GM23338 (cell line): ENCODE results near the gene WASL. TPM values are rescaled to one million over a fixed set of nuclear protein-coding genes. Genes with fewer than 3 reads are reported as not detected.

Experiments
- ATAC-seq: fragments of 200-7000 bp; cut with Tn5 transposase; 3 replicates; pipeline ENCODE4 v1.9.1; 2020
- DNase-seq: peaks from one replicate; pipeline ENCODE4 v3.0.0-alpha.2; 2015; ENCODE audit warnings: low spot score
- H2AFZ ChIP-seq: fragments of 200-600 bp; sonication (generic); 2 replicates; pipeline ENCODE4 v1.8.0; 2016; ENCODE audit warnings: antibody characterized with exemption, mild to moderate bottlenecking, moderate library complexity
- H3F3A ChIP-seq: fragments of 200-600 bp; sonication (generic); replicated peaks from 2 replicates; pipeline ENCODE4 v1.8.0; 2017; ENCODE audit warnings: antibody characterized with exemption, mixed run types, low read depth
- H3K27ac ChIP-seq: fragments of 200-600 bp; sonication (generic); 2 replicates; pipeline ENCODE4 v1.6.1; 2016; ENCODE audit warnings: low read depth
- H3K27me3 ChIP-seq: fragments of 200-600 bp; sonication (generic); 2 replicates; pipeline ENCODE4 v1.8.0; 2016; ENCODE audit warnings: mild to moderate bottlenecking, mixed run types, moderate library complexity; ENCODE audit not compliant: insufficient read depth
- H3K36me3 ChIP-seq: fragments of 200-600 bp; sonication (generic); 2 replicates; pipeline ENCODE4 v1.8.0; 2016; ENCODE audit warnings: mild to moderate bottlenecking; ENCODE audit not compliant: insufficient read depth
- H3K4me1 ChIP-seq: fragments of 200-600 bp; sonication (generic); 2 replicates; pipeline ENCODE4 v1.8.0; 2016; ENCODE audit warnings: mild to moderate bottlenecking, moderate library complexity; ENCODE audit not compliant: insufficient read depth
- H3K4me2 ChIP-seq: fragments of 200-600 bp; sonication (generic); 2 replicates; pipeline ENCODE4 v1.7.1; 2017; ENCODE audit warnings: mixed run types
- H3K4me3 ChIP-seq: fragments of 200-600 bp; sonication (generic); 2 replicates; pipeline ENCODE4 v1.6.1; 2016; ENCODE audit warnings: mixed run types
- H3K79me2 ChIP-seq: fragments of 200-600 bp; sonication (generic); replicated peaks from 2 replicates; pipeline ENCODE4 v1.8.0; 2017; ENCODE audit warnings: mild to moderate bottlenecking; ENCODE audit not compliant: insufficient read depth
- H3K9me2 ChIP-seq: fragments of 200-600 bp; sonication (generic); 2 replicates; pipeline ENCODE4 v1.8.0; 2017; ENCODE audit not compliant: insufficient read depth
- H4K20me1 ChIP-seq: fragments of 200-600 bp; sonication (generic); replicated peaks from 2 replicates; pipeline ENCODE4 v1.8.0; 2017; ENCODE audit warnings: mild to moderate bottlenecking; ENCODE audit not compliant: insufficient read depth
- H3K27ac Mint-ChIP-seq: 2 replicates; pipeline ENCODE4 v1.8.0; 2020; ENCODE audit warnings: inconsistent platforms, mild to moderate bottlenecking, moderate library complexity, mixed read lengths
- H3K27me3 Mint-ChIP-seq: 3 replicates; pipeline ENCODE4 v1.8.0; 2022; ENCODE audit warnings: low read depth, mild to moderate bottlenecking, moderate library complexity, mixed read lengths, inconsistent platforms; ENCODE audit not compliant: insufficient read depth, poor library complexity
- H3K36me3 Mint-ChIP-seq: 3 replicates; pipeline ENCODE4 v1.8.0; 2021; ENCODE audit warnings: low read depth, mild to moderate bottlenecking, inconsistent platforms, moderate library complexity, mixed read lengths
- H3K4me1 Mint-ChIP-seq: 3 replicates; pipeline ENCODE4 v1.8.0; 2020; ENCODE audit warnings: mild to moderate bottlenecking, inconsistent platforms, mixed read lengths
- H3K4me3 Mint-ChIP-seq: 3 replicates; pipeline ENCODE4 v1.8.0; 2021; ENCODE audit warnings: moderate library complexity, mild to moderate bottlenecking, inconsistent platforms, mixed read lengths
- H3K9me3 Mint-ChIP-seq: 3 replicates; pipeline ENCODE4 v1.8.0; 2020; ENCODE audit warnings: moderate library complexity, mild to moderate bottlenecking, inconsistent platforms, mixed read lengths
- CREB1 ChIP-seq: fragments of 250-450 bp; sonication (Bioruptor Pico); IDR thresholded peaks from 2 replicates; pipeline ENCODE4 v1.5.0; 2020; ENCODE audit warnings: low read depth, mild to moderate bottlenecking, moderate library complexity
- EZH2 ChIP-seq: fragments of 200-600 bp; sonication (generic); IDR thresholded peaks from one replicate; pipeline ENCODE4 v1.8.0; 2017; ENCODE audit warnings: antibody characterized with exemption, mild to moderate bottlenecking, low read depth; ENCODE audit not compliant: unreplicated experiment
- POLR2AphosphoS5 ChIP-seq: IDR thresholded peaks from 2 replicates; pipeline ENCODE4 v1.6.1; 2016; ENCODE audit warnings: antibody characterized with exemption, low read depth
- STAT1 ChIP-seq: IDR thresholded peaks from one replicate; pipeline ENCODE4 v1.6.1; 2016; ENCODE audit warnings: antibody characterized with exemption; ENCODE audit not compliant: unreplicated experiment
- ZNF114 ChIP-seq: fragments of 250-450 bp; sonication (Bioruptor Pico); IDR thresholded peaks from 2 replicates; pipeline ENCODE4 v1.5.0; 2020; ENCODE audit warnings: mild to moderate bottlenecking, moderate library complexity
- ZNF331 ChIP-seq: fragments of 250-450 bp; sonication (Bioruptor Pico); IDR thresholded peaks from 2 replicates; pipeline ENCODE4 v1.5.0; 2020; ENCODE audit warnings: low read depth, mild to moderate bottlenecking, moderate library complexity
- polyA plus RNA-seq: library from polyadenylated mRNA; unstranded; fragments of >200 nt; fragmentation: Nextera tagmentation; extraction: Ambion mirVana; gene quantifications from 2 replicates; pipeline ENCODE4 v1.2.1, GENCODE V29; 2016
- total RNA-seq: library from RNA; depleted of rRNA; stranded (reverse); fragments of >200 nt; shearing (Covaris generic); gene quantifications from 2 replicates; pipeline ENCODE4 v1.2.3, GENCODE V29; 2014
- TF ChIP-seq, protein P1 (sequence below): fragments of 250-450 bp; sonication (Bioruptor Pico); IDR thresholded peaks from 2 replicates; pipeline ENCODE4 v1.5.0; 2020; ENCODE audit warnings: mild to moderate bottlenecking, moderate library complexity
- TF ChIP-seq, protein P2 (sequence below): IDR thresholded peaks from 2 replicates; pipeline ENCODE4 v1.6.1; 2016; ENCODE audit warnings: antibody characterized with exemption
- TF ChIP-seq, protein P3 (sequence below), 2 experiments: fragments of 200-600 bp in 1 of 2; sonication (generic) in 1 of 2; conservative IDR thresholded peaks; 2 replicates each; pipeline versions ENCODE4 v1.5.1 to v1.6.1; 2016 to 2017; ENCODE audit warnings: antibody characterized with exemption in 2 of 2, low read depth in 2 of 2, mild to moderate bottlenecking in 2 of 2, moderate library complexity in 1 of 2

WASL gene
- total and polyA plus RNA-seq, 2 experiments from 2014 or later, result 36.4 to 45.3 TPM

- no peak overlapping the region for H3K4me3 Mint-ChIP-seq
- Histone ChIP-seq H3K4me1 (no peaks in the 10 kb centered on the region), H3K36me3 (no peaks in the 10 kb centered on the region), H2AFZ (peak overlapping the region; percentile 11; the same call in 1 of the 2 replicates), H3K79me2 (no peaks in the 10 kb centered on the region), H3K4me2 (no peak overlapping the region), H3K4me3 (no peak overlapping the region), H3K27ac (no peak overlapping the region), H3K27me3 (no peaks in the 10 kb centered on the region), H3F3A (no peaks in the 10 kb centered on the region), H3K9me2 (peaks cover 13% of the 10 kb centered on the region; the same call in 1 of the 2 replicates), H4K20me1 (no peaks in the 10 kb centered on the region)
- H3K27ac Mint-ChIP-seq, result peak overlapping the region; percentile 60
- DNase-seq (no peak), ATAC-seq (no peak)
- peaks cover 11% of the 10 kb centered on the region; the same call in 2 of the 3 replicates for H3K9me3 Mint-ChIP-seq
- peaks cover 2% of the 10 kb centered on the region for H3K27me3 Mint-ChIP-seq
- TF ChIP-seq STAT1 (no peak), ZNF114 (CRISPR knock-in tag) (no peak), ZNF331 (no peak)
- TF ChIP-seq, protein P1, sequence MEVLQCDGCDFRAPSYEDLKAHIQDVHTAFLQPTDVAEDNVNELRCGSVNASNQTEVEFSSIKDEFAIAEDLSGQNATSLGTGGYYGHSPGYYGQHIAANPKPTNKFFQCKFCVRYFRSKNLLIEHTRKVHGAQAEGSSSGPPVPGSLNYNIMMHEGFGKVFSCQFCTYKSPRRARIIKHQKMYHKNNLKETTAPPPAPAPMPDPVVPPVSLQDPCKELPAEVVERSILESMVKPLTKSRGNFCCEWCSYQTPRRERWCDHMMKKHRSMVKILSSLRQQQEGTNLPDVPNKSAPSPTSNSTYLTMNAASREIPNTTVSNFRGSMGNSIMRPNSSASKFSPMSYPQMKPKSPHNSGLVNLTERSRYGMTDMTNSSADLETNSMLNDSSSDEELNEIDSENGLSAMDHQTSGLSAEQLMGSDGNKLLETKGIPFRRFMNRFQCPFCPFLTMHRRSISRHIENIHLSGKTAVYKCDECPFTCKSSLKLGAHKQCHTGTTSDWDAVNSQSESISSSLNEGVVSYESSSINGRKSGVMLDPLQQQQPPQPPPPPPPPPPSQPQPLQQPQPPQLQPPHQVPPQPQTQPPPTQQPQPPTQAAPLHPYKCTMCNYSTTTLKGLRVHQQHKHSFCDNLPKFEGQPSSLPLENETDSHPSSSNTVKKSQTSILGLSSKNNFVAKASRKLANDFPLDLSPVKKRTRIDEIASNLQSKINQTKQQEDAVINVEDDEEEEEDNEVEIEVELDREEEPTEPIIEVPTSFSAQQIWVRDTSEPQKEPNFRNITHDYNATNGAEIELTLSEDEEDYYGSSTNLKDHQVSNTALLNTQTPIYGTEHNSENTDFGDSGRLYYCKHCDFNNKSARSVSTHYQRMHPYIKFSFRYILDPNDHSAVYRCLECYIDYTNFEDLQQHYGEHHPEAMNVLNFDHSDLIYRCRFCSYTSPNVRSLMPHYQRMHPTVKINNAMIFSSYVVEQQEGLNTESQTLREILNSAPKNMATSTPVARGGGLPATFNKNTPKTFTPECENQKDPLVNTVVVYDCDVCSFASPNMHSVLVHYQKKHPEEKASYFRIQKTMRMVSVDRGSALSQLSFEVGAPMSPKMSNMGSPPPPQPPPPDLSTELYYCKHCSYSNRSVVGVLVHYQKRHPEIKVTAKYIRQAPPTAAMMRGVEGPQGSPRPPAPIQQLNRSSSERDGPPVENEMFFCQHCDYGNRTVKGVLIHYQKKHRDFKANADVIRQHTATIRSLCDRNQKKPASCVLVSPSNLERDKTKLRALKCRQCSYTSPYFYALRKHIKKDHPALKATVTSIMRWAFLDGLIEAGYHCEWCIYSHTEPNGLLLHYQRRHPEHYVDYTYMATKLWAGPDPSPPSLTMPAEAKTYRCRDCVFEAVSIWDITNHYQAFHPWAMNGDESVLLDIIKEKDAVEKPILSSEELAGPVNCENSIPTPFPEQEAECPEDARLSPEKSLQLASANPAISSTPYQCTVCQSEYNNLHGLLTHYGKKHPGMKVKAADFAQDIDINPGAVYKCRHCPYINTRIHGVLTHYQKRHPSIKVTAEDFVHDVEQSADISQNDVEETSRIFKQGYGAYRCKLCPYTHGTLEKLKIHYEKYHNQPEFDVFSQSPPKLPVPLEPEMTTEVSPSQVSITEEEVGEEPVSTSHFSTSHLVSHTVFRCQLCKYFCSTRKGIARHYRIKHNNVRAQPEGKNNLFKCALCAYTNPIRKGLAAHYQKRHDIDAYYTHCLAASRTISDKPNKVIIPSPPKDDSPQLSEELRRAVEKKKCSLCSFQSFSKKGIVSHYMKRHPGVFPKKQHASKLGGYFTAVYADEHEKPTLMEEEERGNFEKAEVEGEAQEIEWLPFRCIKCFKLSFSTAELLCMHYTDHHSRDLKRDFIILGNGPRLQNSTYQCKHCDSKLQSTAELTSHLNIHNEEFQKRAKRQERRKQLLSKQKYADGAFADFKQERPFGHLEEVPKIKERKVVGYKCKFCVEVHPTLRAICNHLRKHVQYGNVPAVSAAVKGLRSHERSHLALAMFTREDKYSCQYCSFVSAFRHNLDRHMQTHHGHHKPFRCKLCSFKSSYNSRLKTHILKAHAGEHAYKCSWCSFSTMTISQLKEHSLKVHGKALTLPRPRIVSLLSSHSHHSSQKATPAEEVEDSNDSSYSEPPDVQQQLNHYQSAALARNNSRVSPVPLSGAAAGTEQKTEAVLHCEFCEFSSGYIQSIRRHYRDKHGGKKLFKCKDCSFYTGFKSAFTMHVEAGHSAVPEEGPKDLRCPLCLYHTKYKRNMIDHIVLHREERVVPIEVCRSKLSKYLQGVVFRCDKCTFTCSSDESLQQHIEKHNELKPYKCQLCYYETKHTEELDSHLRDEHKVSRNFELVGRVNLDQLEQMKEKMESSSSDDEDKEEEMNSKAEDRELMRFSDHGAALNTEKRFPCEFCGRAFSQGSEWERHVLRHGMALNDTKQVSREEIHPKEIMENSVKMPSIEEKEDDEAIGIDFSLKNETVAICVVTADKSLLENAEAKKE, result no peak
- H3K36me3 Mint-ChIP-seq, result 0 out of 3 replicates have a peak, but pooled peaks cover 5% of the 10 kb centered on the region
- H3K4me1 Mint-ChIP-seq, result peaks cover 11% of the 10 kb centered on the region
Measured at GRCh38 chr7:123789817-123790216, 41.0 kb upstream of the WASL start.

DNA sequence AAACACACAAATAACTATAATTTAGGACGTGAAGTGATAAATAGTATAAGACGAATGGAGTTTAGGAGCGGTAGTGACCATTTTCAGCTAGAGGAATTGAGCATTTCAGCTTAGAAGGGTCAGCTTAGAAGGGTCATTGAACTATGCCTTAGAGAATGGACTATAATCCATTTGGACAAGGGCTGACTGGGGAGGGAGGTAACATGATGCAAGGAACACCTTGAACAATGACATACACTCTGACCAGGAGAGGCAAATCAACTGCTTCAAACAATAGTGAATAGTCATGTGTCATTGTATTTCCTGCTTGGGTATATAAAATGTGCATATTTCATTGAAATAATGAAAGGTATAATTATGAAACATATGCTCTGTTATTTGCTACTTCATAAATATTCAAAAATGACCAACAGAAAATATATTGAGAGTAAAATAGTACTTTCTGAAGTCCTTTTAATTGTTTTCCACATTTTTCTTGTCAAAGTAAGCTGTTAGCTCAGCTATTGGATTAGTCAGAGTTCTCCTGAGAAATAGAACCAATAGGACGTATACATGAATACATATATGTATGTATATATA, 40.5 kb upstream of the WASL start:
- Mint-ChIP-seq H3K9me3 (peaks cover 6% of the 10 kb centered on the region; the same call in 2 of the 3 replicates), H3K36me3 (0 out of 3 replicates have a peak, but pooled peaks cover 5% of the 10 kb centered on the region), H3K4me3 (no peak overlapping the region), H3K27me3 (peaks cover 2% of the 10 kb centered on the region), H3K27ac (peak overlapping the region; percentile 60; the same call in 1 of the 2 replicates), H3K4me1 (peaks cover 11% of the 10 kb centered on the region)
- Histone ChIP-seq H3K79me2 (no peaks in the 10 kb centered on the region), H2AFZ (no peak overlapping the region; the same call in 1 of the 2 replicates), H3K4me3 (no peak overlapping the region), H3K4me2 (no peak overlapping the region), H3K36me3 (no peaks in the 10 kb centered on the region), H3K27me3 (no peaks in the 10 kb centered on the region), H4K20me1 (no peaks in the 10 kb centered on the region), H3F3A (no peaks in the 10 kb centered on the region), H3K4me1 (peaks cover 4% of the 10 kb centered on the region; the same call in 1 of the 2 replicates), H3K27ac (no peak overlapping the region), H3K9me2 (peaks cover 13% of the 10 kb centered on the region; the same call in 1 of the 2 replicates)
- DNase-seq (no peak), ATAC-seq (no peak)
- TF ChIP-seq EZH2 (no peak), POLR2AphosphoS5 (no peak), ZNF331 (no peak), STAT1 (no peak), ZNF114 (CRISPR knock-in tag) (no peak), CREB1 (CRISPR knock-in tag) (no peak)
- TF ChIP-seq, protein P2, sequence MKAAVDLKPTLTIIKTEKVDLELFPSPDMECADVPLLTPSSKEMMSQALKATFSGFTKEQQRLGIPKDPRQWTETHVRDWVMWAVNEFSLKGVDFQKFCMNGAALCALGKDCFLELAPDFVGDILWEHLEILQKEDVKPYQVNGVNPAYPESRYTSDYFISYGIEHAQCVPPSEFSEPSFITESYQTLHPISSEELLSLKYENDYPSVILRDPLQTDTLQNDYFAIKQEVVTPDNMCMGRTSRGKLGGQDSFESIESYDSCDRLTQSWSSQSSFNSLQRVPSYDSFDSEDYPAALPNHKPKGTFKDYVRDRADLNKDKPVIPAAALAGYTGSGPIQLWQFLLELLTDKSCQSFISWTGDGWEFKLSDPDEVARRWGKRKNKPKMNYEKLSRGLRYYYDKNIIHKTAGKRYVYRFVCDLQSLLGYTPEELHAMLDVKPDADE, result no peak
- TF ChIP-seq, protein P3, sequence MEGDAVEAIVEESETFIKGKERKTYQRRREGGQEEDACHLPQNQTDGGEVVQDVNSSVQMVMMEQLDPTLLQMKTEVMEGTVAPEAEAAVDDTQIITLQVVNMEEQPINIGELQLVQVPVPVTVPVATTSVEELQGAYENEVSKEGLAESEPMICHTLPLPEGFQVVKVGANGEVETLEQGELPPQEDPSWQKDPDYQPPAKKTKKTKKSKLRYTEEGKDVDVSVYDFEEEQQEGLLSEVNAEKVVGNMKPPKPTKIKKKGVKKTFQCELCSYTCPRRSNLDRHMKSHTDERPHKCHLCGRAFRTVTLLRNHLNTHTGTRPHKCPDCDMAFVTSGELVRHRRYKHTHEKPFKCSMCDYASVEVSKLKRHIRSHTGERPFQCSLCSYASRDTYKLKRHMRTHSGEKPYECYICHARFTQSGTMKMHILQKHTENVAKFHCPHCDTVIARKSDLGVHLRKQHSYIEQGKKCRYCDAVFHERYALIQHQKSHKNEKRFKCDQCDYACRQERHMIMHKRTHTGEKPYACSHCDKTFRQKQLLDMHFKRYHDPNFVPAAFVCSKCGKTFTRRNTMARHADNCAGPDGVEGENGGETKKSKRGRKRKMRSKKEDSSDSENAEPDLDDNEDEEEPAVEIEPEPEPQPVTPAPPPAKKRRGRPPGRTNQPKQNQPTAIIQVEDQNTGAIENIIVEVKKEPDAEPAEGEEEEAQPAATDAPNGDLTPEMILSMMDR (conservative IDR thresholded peaks at IDR 0.05; ENCODE audit: low read depth in 2 of 2), result no peak
